HL-60/S4 treated with phorbol 12-myristate 13-acetate at 8.2 ng/mL for 4 days and 3 days (cell line): ENCODE measurements around the gene NUCB1.
"Not testable (repeated sequence)": the region's sequence is repeated elsewhere in the genome, so short reads cannot be mapped to it uniquely, and the experiment has no call there.

Experiments
- in situ Hi-C: fragments of 300-500 bp; cut with MboI; formaldehyde crosslinking; loops from 2 replicates; pipeline ENCODE4 v1.15.0; 2022; ENCODE audit warnings: low sequenced_read_pairs

The NUCB1 gene

GRCh38 chr19:48874303-48875135 is 25.6 kb upstream of the NUCB1 start:
- in situ Hi-C loops, result no loop called here

DNA sequence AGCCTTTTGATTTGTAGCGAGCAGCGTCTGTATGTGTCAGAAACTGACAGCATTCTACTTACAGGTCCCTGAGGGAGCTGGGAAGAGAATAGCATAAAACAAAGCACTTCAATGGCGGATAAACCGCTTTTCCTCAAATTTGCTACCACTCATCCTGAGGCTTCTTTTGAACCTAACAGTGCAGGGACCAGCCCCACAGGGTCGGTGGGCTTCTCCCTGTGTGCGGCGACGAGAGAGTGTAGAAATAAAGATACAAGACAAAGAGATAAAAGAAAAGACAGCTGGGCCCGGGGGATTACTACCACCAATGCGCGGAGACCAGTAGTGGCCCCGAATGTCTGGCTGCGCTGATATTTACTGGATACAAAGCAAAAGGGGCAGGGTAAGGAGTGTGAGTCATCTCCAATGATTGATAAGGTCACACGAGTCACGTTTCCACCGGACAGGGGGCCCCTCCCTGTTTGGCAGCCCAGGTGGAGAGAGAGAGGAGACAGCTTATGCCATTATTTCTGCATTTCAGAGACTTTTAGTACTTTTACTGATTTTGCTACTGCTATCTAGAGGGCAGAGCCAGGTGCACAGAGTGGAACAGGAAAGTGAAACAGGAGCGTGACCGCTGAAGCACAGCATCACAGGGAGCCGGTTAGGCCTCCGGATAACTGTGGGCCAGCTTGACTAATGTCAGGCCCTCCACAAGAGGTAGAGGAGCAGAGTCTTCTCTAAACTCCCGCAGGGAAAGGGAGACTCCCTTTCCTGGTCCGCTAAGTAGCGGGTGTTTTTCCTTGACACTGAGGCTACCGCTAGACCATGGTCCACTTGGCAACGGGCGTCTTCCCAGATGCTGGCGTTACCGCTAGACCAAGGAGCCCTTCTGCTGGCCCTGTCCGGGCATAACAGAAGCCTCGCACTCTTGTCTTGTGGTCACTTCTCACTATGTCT is 23.8 kb upstream of the NUCB1 start:
- in situ Hi-C loops, result not testable (repeated sequence)

GRCh38 chr19:48877855-48878195 is 22.3 kb upstream of the NUCB1 start:
- in situ Hi-C loops, result no loop called here

DNA sequence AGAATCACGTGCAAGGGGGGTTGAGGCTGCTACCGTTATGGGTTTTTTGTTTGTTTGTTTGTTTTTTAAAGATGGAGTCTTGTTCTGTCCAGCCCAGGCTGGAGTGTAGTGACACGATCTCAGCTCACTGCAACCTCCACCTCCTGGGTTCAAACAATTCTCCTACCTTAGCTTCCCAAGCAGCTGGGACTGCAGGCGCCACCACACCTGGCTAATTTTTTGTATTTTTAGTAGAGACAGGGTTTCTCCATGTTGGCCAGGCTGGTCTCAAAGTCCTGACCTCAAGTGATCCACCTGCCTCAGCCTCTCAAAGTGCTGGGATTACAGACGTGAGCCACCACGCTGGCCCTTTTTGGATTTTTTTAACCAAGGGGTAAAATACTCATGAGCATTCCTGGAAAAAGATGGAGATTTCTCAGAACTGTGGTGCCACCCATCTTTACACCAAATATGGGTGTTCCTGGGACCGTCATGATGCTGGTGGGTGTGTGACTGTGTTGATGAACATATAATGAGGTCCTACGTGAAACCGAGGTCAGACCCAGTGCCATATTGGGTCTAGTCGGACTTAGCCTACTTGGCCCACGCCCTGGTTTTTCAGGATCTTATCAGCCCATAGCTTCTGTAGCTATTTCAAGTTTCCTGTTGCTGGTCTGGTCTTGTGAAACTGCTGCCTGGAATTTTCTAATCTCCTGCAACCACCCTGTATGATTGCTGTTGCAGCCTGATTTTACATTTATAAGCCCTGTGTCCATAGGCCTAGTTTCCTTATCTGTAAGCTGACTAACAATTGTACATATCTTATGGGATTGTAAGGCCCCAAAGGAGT is 21.7 kb upstream of the NUCB1 start:
- in situ Hi-C loops, result no loop called here

GRCh38 chr19:48879025-48879637 is 21.0 kb upstream of the NUCB1 start:
- in situ Hi-C loops, result no loop called here

- in situ Hi-C loops, result not testable (repeated sequence)
These were observed 20.4 kb upstream of the NUCB1 start for GRCh38 chr19:48879696-48880095.

- in situ Hi-C loops, result no loop called here
These were observed 18.1 kb upstream of the NUCB1 start for GRCh38 chr19:48881741-48882657.

GRCh38 chr19:48883726-48884125 is 16.4 kb upstream of the NUCB1 start:
- in situ Hi-C loops, result no loop called here

DNA sequence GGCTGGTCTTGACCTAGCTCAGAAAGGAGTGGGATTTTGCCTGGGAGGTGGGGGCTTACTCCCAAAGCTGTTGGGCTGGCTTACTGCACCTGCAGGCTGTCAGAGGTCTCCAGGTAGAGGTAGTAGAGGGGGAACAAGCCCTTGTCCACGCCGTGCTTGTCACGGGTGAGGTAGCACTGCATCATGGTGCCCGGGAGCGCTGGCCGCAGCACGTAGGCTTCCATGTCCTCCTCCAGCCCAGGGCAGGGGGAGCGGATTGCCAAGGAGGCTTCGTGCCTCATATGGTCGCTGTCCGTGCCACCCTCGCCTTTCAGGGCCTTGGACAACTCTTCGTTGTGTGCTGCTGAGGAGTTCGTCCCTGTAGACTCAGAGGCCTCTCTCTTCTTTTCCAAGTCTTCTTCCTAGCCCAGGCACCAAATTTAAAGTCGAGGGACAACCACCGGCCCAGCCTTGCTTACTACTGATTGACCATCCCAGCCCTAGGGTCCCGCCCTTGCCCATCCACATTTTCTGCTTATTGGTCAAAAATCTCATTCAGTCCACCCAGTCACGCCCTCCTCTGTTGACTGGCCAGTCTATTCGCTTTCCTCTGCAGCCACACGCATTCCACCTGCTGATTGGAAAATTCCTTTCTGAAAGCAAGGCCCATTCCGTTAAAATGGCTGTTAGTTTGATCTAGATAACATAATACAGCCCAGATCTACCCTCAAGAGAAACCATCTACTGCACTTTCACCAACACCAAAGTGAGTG is 12.1 kb upstream of the NUCB1 start:
- in situ Hi-C loops, result no loop called here

GRCh38 chr19:48889496-48889895 is 10.6 kb upstream of the NUCB1 start:
- in situ Hi-C loops, result not testable (repeated sequence)

GRCh38 chr19:48890551-48890950 is 9.6 kb upstream of the NUCB1 start:
- in situ Hi-C loops, result no loop called here

DNA sequence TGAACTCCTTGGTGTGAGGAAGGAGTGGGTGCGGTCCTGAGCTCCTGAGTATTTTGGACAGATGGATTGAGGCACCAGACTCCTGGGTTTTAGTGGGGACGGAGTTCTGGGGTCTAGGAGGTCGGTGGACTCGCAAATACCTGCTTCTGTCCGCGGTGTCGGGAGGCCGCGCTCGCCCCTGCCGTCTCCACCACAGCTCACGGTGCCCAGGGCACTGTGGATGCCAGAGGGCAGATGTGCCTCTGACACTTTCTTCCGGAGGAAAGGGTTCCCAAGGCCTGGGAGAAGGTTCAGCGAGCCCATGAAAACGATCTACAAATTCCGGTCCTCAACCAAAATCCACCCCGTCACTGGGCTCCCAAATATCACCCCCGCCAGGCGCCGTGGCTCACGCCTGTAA is 4.9 kb upstream of the NUCB1 start:
- in situ Hi-C loops, result no loop called here

GRCh38 chr19:48896191-48896720 is 3.9 kb upstream of the NUCB1 start:
- in situ Hi-C loops, result no loop called here

GRCh38 chr19:48897181-48897580 is 2.9 kb upstream of the NUCB1 start:
- in situ Hi-C loops, result no loop called here

- in situ Hi-C loops, result not testable (repeated sequence)
These were observed 744 bp upstream of the NUCB1 start for GRCh38 chr19:48899386-48899749.

- in situ Hi-C loops, result no loop called here
These were observed 630 bp downstream of the NUCB1 start for GRCh38 chr19:48900477-48901406.

DNA sequence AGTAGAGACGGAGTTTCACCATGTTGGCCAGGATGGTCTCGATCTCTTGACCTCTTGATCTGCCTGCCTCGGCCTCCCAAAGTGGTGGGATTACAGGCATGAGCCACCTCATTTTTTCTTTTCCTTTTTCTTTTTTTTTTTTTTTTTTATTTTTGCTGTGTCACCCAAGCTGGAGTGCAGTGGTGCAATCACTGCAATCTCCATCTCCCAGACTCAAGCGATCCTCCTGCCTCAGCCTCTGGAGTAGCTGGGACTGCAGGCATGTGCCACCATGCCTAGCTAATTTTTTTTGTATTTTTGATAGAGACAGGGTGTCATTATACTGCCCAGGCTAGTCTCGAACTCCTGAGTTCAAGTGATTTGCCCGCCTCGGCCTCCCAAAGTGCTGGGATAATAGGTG is 2.2 kb downstream of the NUCB1 start:
- in situ Hi-C loops, result not testable (repeated sequence)

DNA sequence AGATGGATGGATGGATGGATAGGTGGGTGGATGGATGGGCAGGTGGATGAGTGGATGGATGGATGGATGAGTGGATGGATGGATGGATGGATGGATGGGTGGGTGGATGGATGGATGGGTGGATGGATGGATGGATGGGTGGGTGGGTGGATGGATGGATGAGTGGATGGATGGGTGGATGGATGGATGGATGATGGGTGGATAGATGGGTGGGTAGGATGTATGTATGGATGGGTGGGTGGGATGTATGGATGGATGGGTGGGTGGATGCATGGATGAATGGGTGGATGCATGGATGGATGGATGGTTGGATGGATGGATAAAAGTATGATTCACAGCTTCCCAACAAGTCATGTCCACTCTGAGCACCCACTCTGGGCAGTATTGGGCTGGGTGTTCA is 3.7 kb downstream of the NUCB1 start:
- in situ Hi-C loops, result not testable (repeated sequence)
